Hindlimb muscle (tissue), 1 donor: ENCODE measurements around the gene ATP6V1G3. TPM values are rescaled to one million over a fixed set of nuclear protein-coding genes. Genes with fewer than 3 reads are reported as not detected.
"Not testable (repeated sequence)": the region's sequence is repeated elsewhere in the genome, so short reads cannot be mapped to it uniquely, and the experiment has no call there.

Experiments used
- DNase-seq: peaks from one replicate; pipeline ENCODE4 v3.0.0-alpha.2; 2013
- polyA plus RNA-seq: library from polyadenylated mRNA; unstranded; fragments of 120-200 nt; gene quantifications from one replicate; pipeline ENCODE4 v1.2.1, GENCODE V29; 2013; ENCODE audit not compliant: insufficient read length

ATP6V1G3 gene
- polyA plus RNA-seq, 1 donor = not detected

GRCh38 chr1:198496216-198497143 is 44.0 kb downstream of the ATP6V1G3 start:
- no peak for DNase-seq

DNA sequence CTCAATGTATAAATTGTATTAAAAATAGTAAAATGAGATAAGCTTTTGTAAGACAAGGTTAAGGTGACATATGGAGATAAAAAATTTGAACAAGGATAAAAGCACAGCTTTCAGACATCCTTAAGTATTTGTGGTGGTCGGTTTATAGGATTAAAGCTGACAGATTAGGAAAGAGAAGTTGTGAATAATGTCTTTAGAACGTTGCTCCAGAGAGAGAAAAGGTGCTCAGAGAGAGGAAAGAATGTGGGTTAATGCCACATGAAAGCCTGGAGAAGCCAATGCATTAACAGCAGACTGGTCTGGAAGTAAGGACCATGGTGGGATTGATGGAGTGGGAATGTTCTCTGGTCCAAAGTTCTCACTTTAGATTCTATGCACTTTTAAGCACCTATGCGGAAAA is 44.8 kb downstream of the ATP6V1G3 start:
- DNase-seq = no peak

GRCh38 chr1:198494658-198495103 is 45.8 kb downstream of the ATP6V1G3 start:
- no peak for DNase-seq

DNA sequence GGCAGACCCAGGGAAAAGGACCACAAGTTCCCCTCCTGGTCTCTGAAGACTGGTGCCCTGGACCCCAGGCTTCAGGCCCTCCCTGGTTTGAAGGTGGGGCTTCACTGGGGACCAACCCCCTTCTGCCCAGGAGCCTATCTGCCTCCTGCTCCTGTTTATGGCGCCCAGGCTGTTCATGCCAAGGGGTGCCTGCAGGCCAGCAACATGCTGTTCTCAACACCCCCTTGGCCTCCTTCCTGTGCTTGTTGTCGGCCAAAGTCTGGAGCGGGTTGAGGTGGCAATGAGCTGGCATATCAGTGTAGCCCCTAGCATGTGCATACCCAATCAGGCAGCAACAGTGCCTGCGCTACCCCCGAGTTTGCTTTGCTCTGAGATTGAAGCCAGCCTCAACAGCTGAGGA is 46.3 kb downstream of the ATP6V1G3 start:
- no peak for DNase-seq

DNA sequence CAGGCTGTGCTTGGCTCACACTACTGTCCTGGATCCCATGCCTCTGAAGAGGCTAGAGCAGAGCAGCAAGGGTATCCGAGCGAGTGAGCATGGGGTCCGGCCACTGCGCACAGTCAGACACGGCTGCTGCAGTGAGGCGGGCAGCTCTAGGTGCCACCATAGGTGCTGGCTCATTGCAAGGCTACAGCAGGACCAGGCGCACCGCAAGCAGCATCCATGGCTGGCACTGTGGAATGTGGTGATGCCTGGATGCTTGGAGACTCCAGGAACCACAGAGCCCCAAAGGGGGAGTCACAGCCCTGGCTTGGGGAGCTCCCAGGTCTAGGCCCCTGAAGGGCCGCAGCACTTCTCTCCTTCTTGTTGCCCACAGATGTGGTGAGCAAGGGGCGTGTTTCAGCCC is 47.2 kb downstream of the ATP6V1G3 start:
- DNase-seq = no peak

DNA sequence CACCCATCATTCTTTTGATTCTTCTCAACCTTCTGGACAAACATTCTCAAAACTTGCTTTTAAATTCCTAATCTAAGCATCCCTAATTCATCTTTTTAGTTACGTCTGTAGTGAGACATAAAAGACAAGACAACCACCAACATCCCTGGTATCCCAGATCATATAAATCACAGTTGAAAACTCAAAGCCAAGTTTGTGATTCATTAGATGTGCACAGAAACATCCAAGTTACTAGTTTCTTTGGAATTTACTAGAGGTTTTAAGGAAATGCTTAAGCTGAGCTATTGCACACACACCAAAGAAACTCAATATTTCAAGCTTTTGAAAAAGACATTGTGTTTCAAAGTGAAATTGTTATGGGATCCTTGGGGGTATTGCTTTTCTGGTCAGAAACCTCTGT is 47.6 kb downstream of the ATP6V1G3 start:
- no peak for DNase-seq

- no peak for DNase-seq
These were observed 48.9 kb downstream of the ATP6V1G3 start for GRCh38 chr1:198491596-198491995.

DNA sequence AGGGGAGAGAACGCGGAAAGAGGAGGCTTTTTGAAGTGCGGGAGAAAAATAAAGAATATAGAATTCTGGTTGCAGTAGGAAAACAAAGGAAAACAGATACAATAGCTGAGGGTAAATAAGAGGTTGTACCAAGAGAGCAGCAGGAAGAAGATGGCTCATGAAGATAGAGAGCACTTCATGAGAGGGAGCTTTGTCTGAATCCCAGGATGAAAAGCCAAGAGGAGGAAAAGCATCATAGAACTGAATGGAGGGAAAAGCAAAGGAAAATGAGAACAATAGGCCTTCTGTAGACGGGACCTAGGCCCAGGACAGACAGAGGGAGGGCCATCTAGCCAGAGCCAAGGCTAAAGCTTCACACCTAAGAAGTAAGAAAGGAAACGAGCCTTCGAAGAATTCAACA is 49.5 kb downstream of the ATP6V1G3 start:
- DNase-seq = no peak

GRCh38 chr1:198490224-198490623 is 50.3 kb downstream of the ATP6V1G3 start:
- no peak for DNase-seq

DNA sequence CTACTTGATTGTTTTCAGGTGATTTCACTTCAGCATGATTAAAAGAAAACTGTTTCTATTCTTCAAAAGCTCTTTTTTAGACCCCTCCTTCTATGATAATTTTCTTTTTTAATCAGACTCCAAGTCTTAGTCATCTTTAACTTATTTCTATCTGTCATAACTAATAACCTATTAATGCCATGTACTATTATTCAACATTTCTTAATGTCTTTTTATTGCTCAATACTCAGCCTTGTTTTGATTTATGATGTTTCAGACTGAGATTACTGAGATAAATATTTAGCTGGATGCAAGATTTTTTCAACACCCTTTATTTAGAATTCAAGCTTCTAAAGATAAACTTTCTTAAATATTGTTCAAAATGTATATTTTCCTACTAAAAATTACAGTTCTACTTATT is 53.6 kb downstream of the ATP6V1G3 start:
- no peak for DNase-seq

DNA sequence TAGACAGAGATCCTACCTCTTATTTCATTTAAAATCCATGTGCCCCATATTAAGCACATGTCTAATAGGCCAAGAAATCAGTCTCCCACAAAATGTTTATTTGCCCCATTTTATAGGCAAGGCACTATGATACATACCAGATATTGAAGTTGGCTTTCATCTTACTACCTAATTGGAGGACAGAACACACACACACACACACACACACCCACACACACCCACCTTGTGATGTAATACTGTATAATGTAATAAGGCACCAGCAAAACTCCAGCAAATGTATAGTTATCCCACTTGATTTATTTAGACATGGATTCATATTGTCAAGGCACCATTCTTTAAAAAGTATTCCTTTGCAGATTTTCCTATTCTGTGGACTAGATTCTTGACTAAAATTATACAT is 56.8 kb downstream of the ATP6V1G3 start:
- DNase-seq = no peak

GRCh38 chr1:198483006-198483405 is 57.5 kb downstream of the ATP6V1G3 start:
- no peak for DNase-seq

- DNase-seq = no peak
These were observed 58.8 kb downstream of the ATP6V1G3 start for GRCh38 chr1:198481661-198482060.

- DNase-seq = no peak
These were observed 59.6 kb downstream of the ATP6V1G3 start for GRCh38 chr1:198480876-198481275.

DNA sequence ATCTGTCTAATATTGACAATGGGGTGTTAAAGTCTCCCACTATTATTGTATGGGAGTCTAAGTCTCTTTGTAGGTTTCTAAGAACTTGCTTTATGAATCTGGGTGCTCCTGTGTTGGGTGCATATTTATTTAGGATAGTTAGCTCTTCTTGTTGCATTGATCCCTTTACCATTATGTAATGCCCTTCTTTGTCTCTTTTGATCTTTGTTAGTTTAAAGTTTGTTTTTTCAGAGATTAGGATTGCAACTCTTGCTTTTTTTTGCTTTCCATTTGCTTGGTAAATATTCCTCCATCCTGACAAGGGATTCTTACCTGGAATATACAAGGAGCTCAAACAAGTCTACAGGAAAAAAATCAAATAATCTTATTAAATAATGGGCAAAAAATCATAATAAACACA is 63.1 kb downstream of the ATP6V1G3 start:
- DNase-seq = not testable (repeated sequence)

Other genes with a start within 250 kb of the ATP6V1G3 start
- gene PTPRC, start 98.4 kb upstream of the ATP6V1G3 start, polyA plus RNA-seq = 6.9 TPM